GM18909 (cell line): Measurements from ENCODE around the gene RBPMS2.
A peak's percentile ranks its signal among the peaks of the same experiment; 100 is the strongest.
"Not testable (repeated sequence)": the region's sequence is repeated elsewhere in the genome, so short reads cannot be mapped to it uniquely, and the experiment has no call there.

Experiments
- ATAC-seq: cut with Tn5 transposase; IDR thresholded peaks from one replicate; pipeline ENCODE4 v1.9.1; 2021; ENCODE audit warnings: mild to moderate bottlenecking; ENCODE audit not compliant: unreplicated experiment, poor library complexity

RBPMS2 gene

GRCh38 chr15:64755427-64755940 is 19.9 kb downstream of the RBPMS2 start:
- ATAC-seq: no peak

DNA sequence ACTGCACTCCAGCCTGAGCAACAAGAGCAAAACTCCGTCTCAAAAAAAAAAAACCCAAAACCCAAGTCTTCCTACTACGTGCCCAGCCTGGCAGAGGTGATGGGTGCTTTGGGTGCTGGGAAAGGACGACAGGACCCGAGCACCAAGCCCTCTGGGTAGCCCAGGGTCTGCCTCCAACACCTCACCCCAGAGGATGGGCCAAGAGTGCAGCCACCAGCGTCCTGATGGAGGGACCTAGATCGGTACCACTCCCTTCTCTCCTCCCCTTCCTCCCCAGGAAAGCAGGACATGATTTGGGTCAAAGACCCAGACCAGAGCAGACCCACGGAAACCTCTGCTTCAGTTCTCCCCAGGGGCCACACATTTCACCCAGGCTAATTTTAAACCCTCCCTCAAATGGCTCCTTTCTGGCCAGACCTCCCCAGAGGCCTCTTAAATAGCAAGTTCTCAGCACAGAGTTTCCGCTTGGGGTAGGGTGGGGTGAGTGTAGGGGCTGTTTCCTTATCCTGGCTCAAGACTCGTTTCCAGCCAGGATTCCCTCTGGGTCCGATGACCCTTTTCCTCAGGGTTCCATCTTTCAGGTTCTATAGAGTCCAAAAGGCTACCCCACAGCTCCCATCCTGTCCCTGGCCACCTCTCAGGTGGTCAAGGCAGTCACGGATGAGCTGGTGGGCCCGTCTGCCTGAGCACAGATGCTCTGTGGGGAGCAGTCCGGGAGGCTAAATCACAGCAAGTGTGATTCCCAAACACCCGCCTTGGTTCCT is 20.5 kb downstream of the RBPMS2 start:
- ATAC-seq: peak; percentile 55

DNA sequence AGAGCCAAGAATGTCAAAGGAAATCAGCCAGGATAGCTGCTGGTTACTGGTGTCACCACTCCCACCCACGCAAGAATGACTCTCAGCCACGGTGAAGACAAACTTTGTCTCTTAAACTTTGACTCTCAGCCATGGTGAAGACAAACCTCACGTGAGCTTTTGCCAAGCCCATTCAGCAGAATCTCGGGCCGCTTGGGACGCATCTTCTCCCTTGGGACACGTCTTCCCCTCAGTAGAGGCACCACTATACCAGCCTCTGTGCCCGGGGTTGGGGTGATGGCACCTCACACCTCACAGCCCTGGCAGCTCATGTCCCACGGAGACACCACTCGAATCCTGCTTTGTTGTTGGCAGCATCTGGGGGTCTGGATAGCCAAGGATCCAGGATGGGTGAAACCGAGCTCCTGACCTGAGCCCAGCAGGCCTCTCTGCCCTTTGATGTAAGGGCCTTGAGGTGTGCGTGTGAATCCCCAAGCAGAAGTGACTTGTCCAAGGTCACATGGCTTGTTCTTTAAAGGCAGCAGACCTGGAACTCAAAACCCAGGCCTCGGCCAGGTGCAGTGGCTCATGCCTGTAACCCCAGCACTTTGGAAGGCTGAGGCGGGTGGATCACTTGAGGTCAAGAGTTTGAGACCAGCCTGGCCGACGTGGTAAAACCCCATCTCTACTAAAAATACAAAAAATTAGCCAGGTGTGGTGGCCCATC is 21.8 kb downstream of the RBPMS2 start:
- no peak for ATAC-seq

- no peak for ATAC-seq
Measured at GRCh38 chr15:64751464-64751863, 23.9 kb downstream of the RBPMS2 start.

- no peak for ATAC-seq
Measured at GRCh38 chr15:64749999-64750657, 25.3 kb downstream of the RBPMS2 start.

GRCh38 chr15:64749167-64749566 is 26.2 kb downstream of the RBPMS2 start:
- ATAC-seq: no peak

DNA sequence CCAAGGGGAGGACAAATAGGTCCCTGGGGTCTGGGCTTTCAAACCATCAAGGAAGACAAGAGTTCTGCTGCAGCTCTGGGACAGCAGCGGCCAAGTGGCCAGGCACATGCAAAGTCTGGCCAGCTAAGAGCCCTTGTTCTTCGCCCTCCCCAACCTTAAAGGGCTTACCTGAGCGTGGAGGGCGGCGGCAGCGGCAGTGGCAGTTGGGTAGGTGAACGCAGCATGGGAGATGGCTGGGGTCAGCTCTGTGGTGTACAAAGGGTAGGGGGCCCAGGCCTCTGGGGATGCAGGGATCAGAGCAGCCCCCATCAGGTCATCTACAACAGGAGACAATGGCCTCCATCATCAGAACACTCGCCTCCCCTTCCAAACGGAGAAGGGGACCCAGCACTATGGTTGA is 27.1 kb downstream of the RBPMS2 start:
- no peak for ATAC-seq

GRCh38 chr15:64747578-64747977 is 27.8 kb downstream of the RBPMS2 start:
- no peak for ATAC-seq

DNA sequence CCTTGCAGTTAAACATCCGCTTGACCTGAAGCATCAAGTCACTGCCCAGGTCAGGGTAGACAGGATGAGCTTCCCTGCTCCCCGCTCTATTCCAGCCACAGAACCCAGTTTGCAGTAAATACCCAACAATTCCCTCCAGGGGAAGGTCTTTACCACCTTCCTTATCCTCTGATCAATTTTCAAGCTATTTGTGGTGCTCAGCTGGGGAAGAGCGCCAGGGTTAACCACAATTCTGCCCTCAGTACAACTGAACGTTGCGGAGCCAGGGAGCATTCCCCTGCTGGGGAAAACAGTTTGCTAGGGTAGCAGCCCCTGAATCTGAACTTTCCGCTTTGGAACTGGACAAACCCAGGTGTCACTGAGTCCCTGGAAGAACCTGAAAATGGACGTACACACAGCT is 28.5 kb downstream of the RBPMS2 start:
- no peak for ATAC-seq

- ATAC-seq: no peak
Measured at GRCh38 chr15:64746356-64746755, 29.0 kb downstream of the RBPMS2 start.

- no peak for ATAC-seq
Measured at GRCh38 chr15:64743691-64744090, 31.7 kb downstream of the RBPMS2 start.

GRCh38 chr15:64742921-64743320 is 32.5 kb downstream of the RBPMS2 start:
- no peak for ATAC-seq

DNA sequence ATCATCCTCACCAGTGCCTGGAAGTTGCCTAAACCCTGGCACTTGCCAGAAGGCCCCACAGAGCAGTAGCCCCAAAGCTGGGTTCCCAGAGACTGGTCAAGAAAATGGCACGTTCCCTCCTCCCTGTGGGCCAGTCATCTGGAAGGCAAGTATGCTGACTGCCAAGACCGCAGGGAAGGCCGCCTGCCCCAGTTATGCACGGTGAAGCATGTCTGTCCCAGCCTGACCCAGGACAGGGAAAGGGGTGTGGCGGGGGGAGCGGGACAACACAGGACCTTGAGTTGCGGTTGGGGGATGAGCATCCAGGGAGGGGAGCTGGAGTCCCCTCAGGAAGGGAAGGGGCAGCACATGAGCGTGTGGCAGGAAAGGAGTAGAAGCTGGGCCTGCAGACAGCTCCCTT is 33.0 kb downstream of the RBPMS2 start:
- ATAC-seq: no peak

DNA sequence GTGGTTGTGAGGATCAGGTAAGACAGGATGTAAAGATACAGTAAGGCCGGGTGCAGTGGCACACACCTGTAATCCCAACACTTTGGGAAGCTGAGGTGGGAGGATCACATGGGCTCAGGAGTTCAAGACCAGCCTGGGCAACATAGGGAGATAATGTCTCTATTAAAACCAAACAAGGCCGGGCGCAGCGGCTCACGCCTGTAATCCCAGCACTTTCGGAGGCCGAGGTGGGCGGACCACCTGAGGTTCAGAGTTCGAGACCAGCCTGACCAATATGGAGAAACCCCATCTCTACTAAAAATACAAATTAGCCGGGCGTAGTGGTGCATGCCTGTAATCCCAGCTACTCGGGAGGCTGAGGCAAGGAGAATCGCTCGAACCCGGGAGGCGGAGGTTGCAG is 33.7 kb downstream of the RBPMS2 start:
- ATAC-seq: not testable (repeated sequence)

DNA sequence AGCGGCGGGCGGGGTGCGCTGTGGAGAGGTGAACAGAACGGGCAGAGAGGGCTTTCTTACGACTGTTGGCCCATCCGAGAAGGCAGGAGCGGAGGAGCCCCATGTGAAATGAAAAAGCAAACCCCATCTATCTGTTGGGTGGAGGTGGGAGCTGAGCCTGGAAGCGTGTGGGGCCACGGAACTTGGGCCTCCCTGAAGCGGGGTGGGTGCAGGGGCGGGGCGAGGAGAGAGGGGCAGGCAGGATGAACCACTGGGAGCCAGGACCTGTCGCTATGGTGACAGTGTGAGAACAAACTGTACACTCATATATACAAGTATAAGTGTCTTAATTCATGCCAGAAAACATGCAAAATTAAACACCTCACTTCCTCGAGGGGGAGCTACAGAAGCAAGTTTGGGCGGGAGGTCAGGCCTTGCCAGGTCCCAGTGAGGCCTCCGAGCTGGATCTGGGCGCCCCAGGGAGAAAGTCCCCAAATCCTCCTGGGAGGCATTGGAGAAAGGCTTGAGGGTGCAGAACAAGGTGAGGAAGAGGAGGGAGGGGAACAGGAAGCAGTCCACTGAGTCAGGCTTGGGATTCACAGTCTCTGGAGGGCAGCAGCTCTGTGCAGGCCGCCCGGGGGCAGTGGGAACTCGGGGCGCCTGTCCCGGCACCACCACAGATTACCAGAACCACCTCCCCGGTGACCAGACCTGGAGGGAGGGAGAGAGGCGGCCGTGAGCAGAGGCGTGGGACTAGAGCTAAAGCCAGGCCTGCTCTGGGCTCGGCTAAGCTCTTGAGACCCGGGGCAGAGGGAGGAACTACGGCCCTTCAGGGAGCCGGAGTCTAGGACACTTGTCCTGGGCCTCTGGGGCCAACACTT is 34.8 kb downstream of the RBPMS2 start:
- ATAC-seq: no peak

GRCh38 chr15:64739577-64740143 is 35.7 kb downstream of the RBPMS2 start:
- no peak for ATAC-seq

DNA sequence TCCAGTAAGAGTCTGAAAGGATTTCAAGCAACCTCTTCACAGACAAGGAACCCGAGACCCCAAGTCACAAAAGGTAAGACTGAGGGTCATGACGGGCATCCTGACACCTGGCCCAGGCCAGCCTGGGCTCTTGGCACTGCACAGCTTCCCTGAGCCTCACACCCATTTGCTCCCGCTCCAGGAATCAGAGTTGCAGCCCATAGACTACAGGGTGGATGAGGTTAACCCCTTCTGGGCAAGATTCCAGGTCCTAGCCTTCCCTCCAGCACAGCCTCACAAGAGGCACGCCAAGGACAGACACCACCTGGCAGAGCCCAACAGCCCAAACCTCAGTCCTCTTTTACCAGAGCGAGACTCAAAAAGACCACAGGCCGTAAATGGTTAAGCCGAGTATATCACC is 36.2 kb downstream of the RBPMS2 start:
- ATAC-seq: no peak

DNA sequence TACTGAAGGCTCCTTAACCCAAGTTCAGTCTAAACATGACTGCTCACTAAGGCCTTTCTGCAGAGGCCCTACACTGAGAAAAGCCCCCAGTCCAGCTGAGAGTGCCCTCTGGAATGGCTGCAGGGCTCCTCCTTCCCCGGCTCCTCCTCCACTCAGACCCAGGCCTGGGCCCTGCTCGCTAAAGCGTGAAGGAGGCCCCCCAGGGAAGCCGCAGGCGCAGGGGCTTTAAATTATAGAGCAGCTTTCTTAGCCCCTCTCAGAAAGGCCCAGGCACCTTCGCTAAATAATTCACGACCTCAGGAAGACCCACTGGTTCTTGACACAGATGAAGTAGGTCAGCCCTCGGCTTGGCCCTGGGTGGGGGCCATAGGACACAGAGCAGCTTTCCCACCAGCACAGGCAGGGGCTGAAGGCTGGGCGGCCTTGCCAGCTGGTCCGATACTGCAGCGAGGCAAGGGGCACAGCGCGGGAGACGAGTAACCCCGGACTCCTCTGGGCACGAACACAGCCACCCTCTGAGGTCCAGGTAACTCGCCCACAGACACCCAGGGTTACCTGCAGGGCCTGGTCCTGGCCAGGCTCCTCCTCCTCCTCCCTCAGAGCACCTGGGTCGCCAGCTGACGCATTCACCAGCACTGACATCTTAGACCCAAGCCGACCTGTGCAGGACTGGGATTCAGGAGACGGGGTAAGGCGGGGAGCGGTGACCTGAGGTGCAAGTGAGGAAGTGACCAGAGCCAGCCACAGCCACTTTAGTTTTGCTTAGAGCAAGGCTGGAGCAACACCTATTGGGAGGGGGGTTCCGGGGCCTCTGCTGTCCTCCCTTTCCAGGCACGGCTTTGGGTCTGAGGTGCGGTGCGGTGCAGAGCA is 36.9 kb downstream of the RBPMS2 start:
- ATAC-seq: no peak
